OCI-LY7 (cell line): ENCODE measurements around the gene FTH1. TPM values are rescaled to one million over a fixed set of nuclear protein-coding genes. Genes with fewer than 3 reads are reported as not detected.

Experiments
- BruUV-seq: library from RNA; stranded (reverse); fragments of 400-500 nt; replicated peaks from 2 replicates; lab custom pipeline; 2021; lab: Mats Ljungman, UMichigan
- CTCF ChIA-PET: fragments of 300-600 bp; sonication (Branson Sonifier 250); formaldehyde crosslinking; loops from one replicate; lab custom pipeline; 2022; ENCODE audit warnings: antibody characterized with exemption; ENCODE audit not compliant: unreplicated experiment; lab: Charles Lee
- POLR2A ChIA-PET: fragments of 300-600 bp; sonication (Branson Sonifier 250); formaldehyde crosslinking; loops from one replicate; lab custom pipeline; 2022; ENCODE audit warnings: antibody characterized with exemption; lab: Charles Lee
- DNase-seq: peaks from one replicate; pipeline ENCODE4 v3.0.0-alpha.2; 2015; ENCODE audit warnings: low spot score
- H2AFZ ChIP-seq: fragments of 200-600 bp; sonication (generic), shearing (Covaris generic); 2 replicates; pipeline ENCODE4 v1.6.1; 2014; ENCODE audit warnings: mild to moderate bottlenecking, antibody characterized with exemption, low read length, moderate library complexity
- H3K27ac ChIP-seq: fragments of 200-600 bp; sonication (generic); 2 replicates; pipeline ENCODE4 v1.5.1; 2014; ENCODE audit warnings: mixed run types, low read depth, mild to moderate bottlenecking, moderate library complexity, low read length, inconsistent platforms; ENCODE audit not compliant: poor library complexity, severe bottlenecking
- H3K36me3 ChIP-seq: fragments of 200-600 bp; sonication (generic); 2 replicates; pipeline ENCODE4 v1.6.1; 2014; ENCODE audit warnings: mild to moderate bottlenecking, antibody characterized with exemption, low read length, moderate library complexity, mixed read lengths; ENCODE audit not compliant: insufficient read depth
- H3K4me1 ChIP-seq: fragments of 200-600 bp; sonication (generic); 2 replicates; pipeline ENCODE4 v1.5.1; 2014; ENCODE audit warnings: mild to moderate bottlenecking, low read length; ENCODE audit not compliant: insufficient read depth, poor library complexity, severe bottlenecking
- H3K4me2 ChIP-seq: fragments of 200-600 bp; sonication (generic); 2 replicates; pipeline ENCODE4 v1.6.1; 2014; ENCODE audit warnings: mild to moderate bottlenecking, low read length
- H3K4me3 ChIP-seq: fragments of 200-600 bp; sonication (generic); 2 replicates; pipeline ENCODE4 v1.5.1; 2014; ENCODE audit warnings: mild to moderate bottlenecking, low read depth, low read length; ENCODE audit not compliant: poor library complexity, severe bottlenecking
- H3K79me2 ChIP-seq: fragments of 200-600 bp; sonication (generic); 2 replicates; pipeline ENCODE4 v1.6.1; 2016; ENCODE audit warnings: low read depth, mild to moderate bottlenecking, low read length, moderate library complexity, mixed read lengths; ENCODE audit not compliant: insufficient read depth
- H3K9me2 ChIP-seq: fragments of 200-600 bp; sonication (generic); 2 replicates; pipeline ENCODE4 v1.6.1; 2016; ENCODE audit warnings: mild to moderate bottlenecking, low read length, mixed read lengths; ENCODE audit not compliant: insufficient read depth
- H3K9me3 ChIP-seq: fragments of 200-600 bp; sonication (generic); 2 replicates; pipeline ENCODE4 v1.6.1; 2014; ENCODE audit warnings: mild to moderate bottlenecking, mixed run types, low read length, mixed read lengths
- H4K20me1 ChIP-seq: fragments of 200-600 bp; sonication (generic); 2 replicates; pipeline ENCODE4 v1.6.1; 2014; ENCODE audit warnings: mild to moderate bottlenecking, antibody characterized with exemption, low read length, moderate library complexity, mixed read lengths; ENCODE audit not compliant: insufficient read depth
- EZH2phosphoT487 ChIP-seq: fragments of 200-600 bp; sonication (generic); IDR thresholded peaks from 2 replicates; pipeline ENCODE4 v1.6.1; 2018; ENCODE audit warnings: low read depth, borderline replicate concordance, mild to moderate bottlenecking, mixed run types, antibody characterized with exemption, low read length, moderate library complexity, mixed read lengths
- intact Hi-C: fragments of 100-400 bp; cut with micrococcal nuclease; formaldehyde crosslinking; loops from one replicate; pipeline ENCODE4 v1.10.0; 2022; ENCODE audit not compliant: unreplicated experiment
- total RNA-seq, 2 experiments: library from RNA; depleted of rRNA in 1 of 2; stranded (reverse); fragments of >200 nt in 1 of 2; shearing (Covaris generic) in 1 of 2; gene quantifications; 2 replicates each; pipeline ENCODE4 v1.2.3, GENCODE V29; 2014 to 2022
- TF ChIP-seq, protein P1 (sequence below): fragments of 200-600 bp; sonication (generic); conservative IDR thresholded peaks from 2 replicates; pipeline ENCODE4 v1.5.1; 2014; ENCODE audit warnings: mild to moderate bottlenecking, antibody characterized with exemption, low read length, moderate library complexity, mixed read lengths

The FTH1 gene
- total RNA-seq, 2 experiments from 2014 or later, result 153 to 185 TPM

DNA sequence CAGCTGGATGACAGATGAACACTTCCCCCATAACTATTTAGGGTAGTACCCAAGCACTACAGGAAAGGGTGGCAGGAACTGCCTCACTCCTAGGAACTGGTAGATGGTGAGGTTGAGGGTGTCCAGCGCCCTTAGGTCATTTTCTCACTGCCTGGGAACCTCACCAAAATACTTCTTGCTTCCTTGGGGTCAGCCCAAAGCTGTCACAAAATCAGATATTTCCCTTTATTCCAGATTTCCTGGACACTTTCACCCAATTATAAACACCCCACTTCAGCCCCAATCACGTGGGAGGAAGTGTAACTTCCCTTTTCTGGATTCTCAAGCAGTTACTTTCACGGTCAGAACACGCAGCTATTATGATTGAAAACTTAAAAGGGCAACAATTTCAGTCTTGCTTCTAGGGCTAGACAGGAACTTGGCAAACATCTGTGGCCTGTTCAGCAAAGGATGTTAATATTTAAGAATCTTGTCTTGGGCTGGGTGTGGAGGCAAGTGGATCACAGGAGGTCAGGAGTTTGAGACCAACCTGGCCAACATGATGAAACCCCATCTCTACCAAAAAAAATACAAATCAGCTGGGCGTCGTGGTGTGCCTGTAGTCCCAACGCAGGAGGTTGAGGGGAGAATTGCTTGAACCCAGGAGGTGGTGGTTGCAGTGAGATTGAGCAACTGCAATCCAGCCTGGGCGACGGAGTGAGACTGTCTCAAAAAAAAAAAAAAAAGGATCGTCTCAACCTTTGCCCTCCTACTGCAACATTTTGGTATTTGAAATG, 4.0 kb downstream of the FTH1 start:
- ChIA-PET CTCF (no interaction called here), POLR2A (no interaction called here)
- no peaks in the 10 kb centered on the region for H3K9me3 ChIP-seq
- H4K20me1 ChIP-seq, result peaks cover 28% of the 10 kb centered on the region
- peaks cover 31% of the 10 kb centered on the region for H3K36me3 ChIP-seq
- peak overlapping the region; percentile 53 for H3K27ac ChIP-seq
- H3K4me3 ChIP-seq, result peak overlapping the region; percentile 7
- peaks cover 23% of the 10 kb centered on the region for H3K79me2 ChIP-seq
- no peaks in the 10 kb centered on the region for H3K9me2 ChIP-seq
- peak; percentile 74 for DNase-seq
- TF ChIP-seq EZH2phosphoT487, result no peak
- TF ChIP-seq, protein P1, sequence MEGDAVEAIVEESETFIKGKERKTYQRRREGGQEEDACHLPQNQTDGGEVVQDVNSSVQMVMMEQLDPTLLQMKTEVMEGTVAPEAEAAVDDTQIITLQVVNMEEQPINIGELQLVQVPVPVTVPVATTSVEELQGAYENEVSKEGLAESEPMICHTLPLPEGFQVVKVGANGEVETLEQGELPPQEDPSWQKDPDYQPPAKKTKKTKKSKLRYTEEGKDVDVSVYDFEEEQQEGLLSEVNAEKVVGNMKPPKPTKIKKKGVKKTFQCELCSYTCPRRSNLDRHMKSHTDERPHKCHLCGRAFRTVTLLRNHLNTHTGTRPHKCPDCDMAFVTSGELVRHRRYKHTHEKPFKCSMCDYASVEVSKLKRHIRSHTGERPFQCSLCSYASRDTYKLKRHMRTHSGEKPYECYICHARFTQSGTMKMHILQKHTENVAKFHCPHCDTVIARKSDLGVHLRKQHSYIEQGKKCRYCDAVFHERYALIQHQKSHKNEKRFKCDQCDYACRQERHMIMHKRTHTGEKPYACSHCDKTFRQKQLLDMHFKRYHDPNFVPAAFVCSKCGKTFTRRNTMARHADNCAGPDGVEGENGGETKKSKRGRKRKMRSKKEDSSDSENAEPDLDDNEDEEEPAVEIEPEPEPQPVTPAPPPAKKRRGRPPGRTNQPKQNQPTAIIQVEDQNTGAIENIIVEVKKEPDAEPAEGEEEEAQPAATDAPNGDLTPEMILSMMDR, result no peak
- H3K4me1 ChIP-seq, result peaks cover 41% of the 10 kb centered on the region
- no TSS peak for BruUV-seq
- peak overlapping the region; percentile 44 for H3K4me2 ChIP-seq
- intact Hi-C loops, result loop anchor here (5.0 kb wide), 1 partner anchor 66 kb away; no protein-coding TSS in a partner anchor
- no peak overlapping the region for H2AFZ ChIP-seq

DNA sequence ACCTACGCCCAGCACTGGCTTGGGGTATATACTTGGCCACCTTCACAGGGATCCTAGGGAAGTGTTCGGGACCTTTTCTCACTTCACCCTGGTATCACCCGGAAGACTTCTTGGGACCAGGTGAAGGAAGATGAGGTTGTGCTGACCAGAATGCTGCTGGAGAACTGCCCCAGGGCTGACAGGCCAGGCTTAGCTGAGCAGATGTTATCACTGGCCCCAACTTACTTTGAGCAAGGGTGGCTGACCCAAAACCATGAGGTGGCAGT, 4.5 kb downstream of the FTH1 start:
- Histone ChIP-seq H2AFZ (no peak overlapping the region), H3K36me3 (peaks cover 31% of the 10 kb centered on the region), H3K4me3 (no peak overlapping the region), H3K9me3 (no peaks in the 10 kb centered on the region), H3K9me2 (no peaks in the 10 kb centered on the region), H4K20me1 (peaks cover 28% of the 10 kb centered on the region), H3K4me2 (peak overlapping the region; percentile 44; the same call in 1 of the 2 replicates), H3K79me2 (peaks cover 23% of the 10 kb centered on the region), H3K27ac (peak overlapping the region; percentile 53), H3K4me1 (peaks cover 36% of the 10 kb centered on the region)
- ChIA-PET CTCF (no interaction called here), POLR2A (no interaction called here)
- no TSS peak for BruUV-seq
- intact Hi-C loops, result loop anchor here (5.0 kb wide), 1 partner anchor 66 kb away; no protein-coding TSS in a partner anchor
- TF ChIP-seq EZH2phosphoT487, result no peak
- TF ChIP-seq, protein P1, result no peak
- no peak for DNase-seq
